Lung (tissue), 12 donors: Measurements from ENCODE around the gene FAM83C. TPM values are rescaled to one million over a fixed set of nuclear protein-coding genes. Genes with fewer than 3 reads are reported as not detected.
"Not testable (repeated sequence)": the region's sequence is repeated elsewhere in the genome, so short reads cannot be mapped to it uniquely, and the experiment has no call there.

Experiments
- ATAC-seq: fragments of 200-7000 bp; cut with Tn5 transposase; one replicate; pipeline ENCODE4 v1.9.1; 2020; ENCODE audit warnings: moderate number of reproducible peaks; ENCODE audit not compliant: insufficient read depth, low FRiP score
- DNase-seq, 3 donors: peaks; one replicate each; pipeline ENCODE4 v3.0.0-alpha.2; 2013 to 2017
- H3K27ac ChIP-seq, 2 donors: one replicate each; pipeline ENCODE4 v1.5.1; 2013; ENCODE audit warnings: mild to moderate bottlenecking in 2 of 2, moderate library complexity in 2 of 2, control low read depth in 1 of 2, inconsistent platforms in 1 of 2, low read depth in 1 of 2, low read length in 1 of 2
- H3K27me3 ChIP-seq, 3 donors: one replicate each; pipeline ENCODE4 v1.5.1; 2013; ENCODE audit warnings: low read length in 2 of 3; ENCODE audit not compliant: control insufficient read depth in 3 of 3, insufficient read depth in 3 of 3
- H3K36me3 ChIP-seq, 4 donors: one replicate each; pipeline ENCODE4 v1.5.1; 2013; ENCODE audit warnings: low read length in 4 of 4, mild to moderate bottlenecking in 1 of 4, moderate library complexity in 1 of 4; ENCODE audit not compliant: control insufficient read depth in 4 of 4, insufficient read depth in 4 of 4
- H3K4me1 ChIP-seq, 5 donors: one replicate each; pipeline ENCODE4 v1.5.1; 2013; ENCODE audit warnings: low read length in 5 of 5, mild to moderate bottlenecking in 2 of 5, moderate library complexity in 1 of 5; ENCODE audit not compliant: control insufficient read depth in 5 of 5, insufficient read depth in 5 of 5
- H3K4me3 ChIP-seq: one replicate; pipeline ENCODE4 v1.5.1; 2013; ENCODE audit warnings: mild to moderate bottlenecking, control low read depth, moderate library complexity
- H3K9ac ChIP-seq, 2 donors: one replicate each; pipeline ENCODE4 v1.5.1; 2013; ENCODE audit warnings: low read length in 2 of 2, control low read depth in 1 of 2; ENCODE audit not compliant: insufficient read depth in 1 of 2
- H3K9me3 ChIP-seq, 4 donors: one replicate each; pipeline ENCODE4 v1.5.1; 2013; ENCODE audit warnings: low read length in 3 of 4, mild to moderate bottlenecking in 1 of 4, moderate library complexity in 1 of 4; ENCODE audit not compliant: control insufficient read depth in 4 of 4, insufficient read depth in 3 of 4
- WGBS, 2 donors: extraction: QIAGEN DNeasy Blood & Tissue Kit; methylation state at CpG; one replicate each; pipeline ENCODE4 v1.1.7; 2013; 5-methylcytosine and 5-hydroxymethylcytosine counted together
- polyA plus RNA-seq, 2 donors: library from polyadenylated mRNA; stranded (reverse); fragments of 200-250 nt; gene quantifications; one replicate each; pipeline ENCODE4 v1.2.1, GENCODE V29; 2013
- total RNA-seq, 2 donors: library from RNA; depleted of rRNA in 1 of 2; stranded (reverse); fragments of >200 nt in 1 of 2; gene quantifications; one replicate each; pipeline ENCODE4 v1.2.1, GENCODE V29; 2014 to 2021
- TF ChIP-seq, protein P1 (sequence below): IDR thresholded peaks from 2 replicates; pipeline ENCODE4 v1.5.1; 2012; ENCODE audit warnings: mild to moderate bottlenecking; ENCODE audit errors: control extremely low read depth, extremely low read depth
- donor health status: control.
- donor health status: control.
- donor health status: Bipolar disorder and iron deficiency.
- donor health status: healthy.
- donor health status: DM: yes; HTN: yes; CAD: no.

Gene FAM83C
- total and polyA plus RNA-seq, 4 donors, result not detected

DNA sequence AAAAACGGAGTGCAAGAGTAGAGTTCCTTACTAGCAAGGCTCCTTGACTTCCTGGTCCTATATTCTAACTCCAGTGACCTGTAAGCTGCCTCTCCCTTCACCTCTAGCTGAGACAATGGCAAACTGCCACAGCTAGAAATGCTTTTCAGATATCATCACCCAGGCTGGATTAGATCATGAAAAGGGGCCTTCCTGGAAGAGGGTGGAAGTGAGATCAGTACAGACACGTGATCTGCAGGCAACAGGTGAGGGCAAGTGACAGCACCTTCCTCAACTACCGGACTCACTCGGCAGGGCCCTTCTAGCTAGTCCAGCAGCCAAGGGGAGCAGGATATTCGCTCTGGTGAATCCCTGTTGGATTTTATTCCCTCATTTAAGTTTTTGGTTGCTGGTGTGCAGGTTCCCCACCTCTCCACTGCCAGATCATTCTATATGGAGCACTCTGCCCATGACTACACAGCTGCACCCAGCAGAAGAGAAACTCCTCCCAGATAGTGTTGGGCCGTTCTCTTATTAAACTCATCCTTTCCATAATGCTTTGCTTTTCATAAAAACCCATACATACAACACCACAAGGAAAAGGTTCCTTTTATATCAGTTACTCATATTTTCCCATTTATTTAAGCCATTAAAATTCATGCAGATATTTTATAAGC lies 26.4 kb upstream of the FAM83C start:
- Histone ChIP-seq H3K9me3 (no peaks in the 10 kb centered on the region), H3K9ac (no peak overlapping the region), H3K36me3 (no peaks in the 10 kb centered on the region), H3K4me3 (no peak overlapping the region), H3K27me3 (no peaks in the 10 kb centered on the region), H3K4me1 (peaks cover 0 to 15% (median 8%) of the 10 kb centered on the region in 5 donors), H3K27ac (peak overlapping the region; percentile 41 to 84)
- DNase-seq (peak in 1 of 3 donors; percentile 29), ATAC-seq (peak; percentile 42)
- 65 to 79% methylated on average over 6 of the region's 6 CpGs for WGBS, 2 donors
- TF ChIP-seq, protein P1, sequence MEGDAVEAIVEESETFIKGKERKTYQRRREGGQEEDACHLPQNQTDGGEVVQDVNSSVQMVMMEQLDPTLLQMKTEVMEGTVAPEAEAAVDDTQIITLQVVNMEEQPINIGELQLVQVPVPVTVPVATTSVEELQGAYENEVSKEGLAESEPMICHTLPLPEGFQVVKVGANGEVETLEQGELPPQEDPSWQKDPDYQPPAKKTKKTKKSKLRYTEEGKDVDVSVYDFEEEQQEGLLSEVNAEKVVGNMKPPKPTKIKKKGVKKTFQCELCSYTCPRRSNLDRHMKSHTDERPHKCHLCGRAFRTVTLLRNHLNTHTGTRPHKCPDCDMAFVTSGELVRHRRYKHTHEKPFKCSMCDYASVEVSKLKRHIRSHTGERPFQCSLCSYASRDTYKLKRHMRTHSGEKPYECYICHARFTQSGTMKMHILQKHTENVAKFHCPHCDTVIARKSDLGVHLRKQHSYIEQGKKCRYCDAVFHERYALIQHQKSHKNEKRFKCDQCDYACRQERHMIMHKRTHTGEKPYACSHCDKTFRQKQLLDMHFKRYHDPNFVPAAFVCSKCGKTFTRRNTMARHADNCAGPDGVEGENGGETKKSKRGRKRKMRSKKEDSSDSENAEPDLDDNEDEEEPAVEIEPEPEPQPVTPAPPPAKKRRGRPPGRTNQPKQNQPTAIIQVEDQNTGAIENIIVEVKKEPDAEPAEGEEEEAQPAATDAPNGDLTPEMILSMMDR, result no peak

DNA sequence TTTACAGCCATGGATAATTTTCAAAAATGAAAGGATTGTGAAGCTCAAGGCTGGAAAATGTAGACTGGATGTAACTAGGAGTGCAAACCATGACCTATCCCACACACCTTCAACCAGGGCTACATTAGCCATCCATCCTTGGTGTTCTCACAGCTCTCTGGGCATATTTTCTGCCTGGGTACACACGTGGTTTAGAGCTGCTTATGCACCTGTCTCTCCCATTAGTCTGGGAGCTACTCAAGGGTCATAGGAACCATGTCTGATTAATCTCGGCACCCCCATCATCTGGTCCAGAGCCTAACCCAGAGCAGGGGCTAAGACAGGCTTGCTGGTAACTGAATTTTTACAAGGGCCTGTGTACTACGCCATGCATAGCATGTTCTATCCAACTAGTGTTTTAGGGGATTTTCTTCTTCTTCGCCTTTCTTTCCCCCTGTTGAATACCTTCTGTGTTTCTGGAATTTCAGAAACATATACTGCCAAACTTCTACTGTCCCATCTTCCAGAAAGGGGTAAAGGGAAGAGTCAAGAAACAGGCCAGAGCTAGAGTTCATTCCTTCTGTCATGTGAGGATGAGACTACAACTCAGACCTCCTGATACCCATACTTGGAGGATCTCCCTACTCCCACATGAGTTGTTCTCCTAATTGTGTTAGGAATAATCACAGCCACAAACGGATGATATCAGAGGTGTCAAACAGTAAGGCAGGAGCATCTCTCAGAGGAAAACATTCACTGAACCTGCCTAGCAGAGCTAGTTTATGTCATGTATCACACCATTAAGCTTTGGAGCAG lies 25.4 kb upstream of the FAM83C start:
- Histone ChIP-seq H3K9ac (no peak overlapping the region), H3K9me3 (no peaks in the 10 kb centered on the region), H3K36me3 (no peaks in the 10 kb centered on the region), H3K4me3 (no peak overlapping the region), H3K4me1 (peaks cover 0 to 15% (median 8%) of the 10 kb centered on the region in 5 donors), H3K27me3 (no peaks in the 10 kb centered on the region), H3K27ac (peak overlapping the region; percentile 24 to 58)
- ATAC-seq, result no peak
- DNase-seq, result no peak
- WGBS, 2 donors, result 90 to 91% methylated on average over 5 of the region's 5 CpGs
- TF ChIP-seq, protein P1, result no peak

DNA sequence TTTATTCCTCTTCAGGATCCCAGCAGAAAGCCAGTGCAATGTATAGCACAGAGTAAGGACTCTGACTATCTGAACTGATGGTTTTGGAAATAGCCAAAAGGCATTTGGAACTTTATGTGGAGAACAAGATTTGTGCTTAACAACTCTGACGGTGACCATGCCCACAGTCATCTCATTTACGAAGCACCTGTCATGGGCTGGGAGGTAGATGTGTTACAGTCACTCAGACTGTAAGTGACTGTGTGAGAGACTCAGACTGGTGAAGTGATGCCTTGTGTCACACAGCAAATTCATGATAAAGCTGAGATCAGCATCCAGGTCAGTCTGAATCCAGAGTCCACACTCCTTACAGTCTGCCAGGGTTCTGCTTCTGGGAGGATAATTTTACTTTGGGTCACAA lies 23.9 kb upstream of the FAM83C start:
- H3K4me3 ChIP-seq, result no peak overlapping the region
- H3K27ac ChIP-seq, result no peak overlapping the region
- H3K36me3 ChIP-seq, result peaks cover 0 to 3% (median 1%) of the 10 kb centered on the region in 4 donors
- TF ChIP-seq, protein P1, result no peak
- no peaks in the 10 kb centered on the region for H3K27me3 ChIP-seq
- H3K4me1 ChIP-seq, result peaks cover 0 to 15% (median 8%) of the 10 kb centered on the region in 5 donors
- DNase-seq (no peak), ATAC-seq (no peak)
- H3K9me3 ChIP-seq, result no peaks in the 10 kb centered on the region
- no peak overlapping the region for H3K9ac ChIP-seq
- 94 to 95% methylated on average over 2 of the region's 2 CpGs for WGBS, 2 donors

DNA sequence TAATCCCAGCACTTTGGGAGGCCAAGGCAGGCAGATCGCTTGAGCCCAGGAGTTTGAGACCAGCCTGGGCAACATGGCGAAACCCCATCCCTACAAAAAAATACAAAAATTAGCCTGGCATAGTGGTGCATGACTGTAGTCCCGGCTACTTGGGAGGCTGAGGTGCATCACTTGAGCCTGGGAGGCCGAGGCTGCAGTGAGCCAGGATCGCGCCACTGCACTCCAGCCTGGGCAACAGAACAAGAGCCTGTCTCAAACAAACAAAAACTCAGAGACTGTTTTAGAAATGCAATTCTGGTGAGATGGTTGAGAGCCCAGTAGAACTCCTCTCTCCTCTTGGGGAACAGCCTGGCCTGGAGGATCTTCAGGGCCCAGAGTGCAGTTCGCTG lies 23.4 kb upstream of the FAM83C start:
- 89 to 91% methylated on average over 7 of the region's 7 CpGs for WGBS, 2 donors
- ATAC-seq, H3K9me3 ChIP-seq, H3K36me3 ChIP-seq, H3K9ac ChIP-seq, DNase-seq, H3K4me3 ChIP-seq, H3K27me3 ChIP-seq, H3K27ac ChIP-seq: not testable (repeated sequence)
- H3K4me1 ChIP-seq, result peaks cover 0 to 15% (median 8%) of the 10 kb centered on the region in 5 donors
